Endodermal cell (in vitro differentiated cells): ENCODE data around the gene OR13A1. TPM values are rescaled to one million over a fixed set of nuclear protein-coding genes. Genes with fewer than 3 reads are reported as not detected.
"Not testable (repeated sequence)": the region's sequence is repeated elsewhere in the genome, so short reads cannot be mapped to it uniquely, and the experiment has no call there.

Experiments used
- DNase-seq: peaks from one replicate; pipeline ENCODE4 v3.0.0-alpha.2; 2017
- H3K27ac ChIP-seq: 2 replicates; pipeline ENCODE4 v1.5.1; 2013; ENCODE audit warnings: mild to moderate bottlenecking, low read depth, low read length, moderate library complexity
- H3K27me3 ChIP-seq: 2 replicates; pipeline ENCODE4 v1.6.1; 2013; ENCODE audit warnings: mild to moderate bottlenecking, low read length, moderate library complexity; ENCODE audit not compliant: insufficient read depth, control insufficient read depth, poor library complexity, severe bottlenecking
- H3K36me3 ChIP-seq: 2 replicates; pipeline ENCODE4 v1.7.0; 2013; ENCODE audit warnings: mild to moderate bottlenecking, low read length, moderate library complexity; ENCODE audit not compliant: control insufficient read depth, insufficient read depth
- H3K4me1 ChIP-seq: one replicate; pipeline ENCODE4 v1.7.0; 2013; ENCODE audit warnings: low read length; ENCODE audit not compliant: control insufficient read depth, insufficient read depth
- H3K4me3 ChIP-seq: 2 replicates; pipeline ENCODE4 v1.5.1; 2013; ENCODE audit warnings: mild to moderate bottlenecking, low read length, moderate library complexity
- H3K9ac ChIP-seq: 2 replicates; pipeline ENCODE4 v1.6.1; 2013; ENCODE audit warnings: mild to moderate bottlenecking, low read length, moderate library complexity; ENCODE audit not compliant: poor library complexity, severe bottlenecking; ENCODE audit errors: extremely low read depth
- H3K9me3 ChIP-seq: 2 replicates; pipeline ENCODE4 v1.6.1; 2013; ENCODE audit warnings: mild to moderate bottlenecking, low read length, moderate library complexity; ENCODE audit not compliant: control insufficient read depth
- H3K27ac Mint-ChIP-seq: 2 replicates; pipeline ENCODE4 v1.8.0; 2020; ENCODE audit warnings: mixed read lengths
- H3K27me3 Mint-ChIP-seq: 2 replicates; pipeline ENCODE4 v1.8.0; 2021; ENCODE audit warnings: mild to moderate bottlenecking, mixed read lengths; ENCODE audit not compliant: insufficient read depth
- H3K36me3 Mint-ChIP-seq: 2 replicates; pipeline ENCODE4 v1.8.0; 2020; ENCODE audit warnings: low read depth, mixed read lengths
- H3K4me1 Mint-ChIP-seq: 2 replicates; pipeline ENCODE4 v1.8.0; 2020; ENCODE audit warnings: mixed read lengths
- H3K4me3 Mint-ChIP-seq: 2 replicates; pipeline ENCODE4 v1.8.0; 2020; ENCODE audit warnings: mild to moderate bottlenecking, moderate library complexity, mixed read lengths
- H3K9me3 Mint-ChIP-seq: 2 replicates; pipeline ENCODE4 v1.8.0; 2020; ENCODE audit warnings: mild to moderate bottlenecking, mixed read lengths
- CTCF ChIP-seq: fragments of 200-600 bp; sonication (generic); conservative IDR thresholded peaks from 2 replicates; pipeline ENCODE4 v1.5.0; 2021; ENCODE audit warnings: antibody characterized with exemption, mild to moderate bottlenecking
- WGBS, 2 experiments: methylation state at CpG; one replicate each; pipeline versions ENCODE4 v1.1.5 to v1.1.7; 2013; ENCODE audit warnings: missing lambda C conversion rate in 2 of 2, mixed read lengths in 1 of 2; ENCODE audit not compliant: insufficient coverage in 1 of 2, insufficient read length in 1 of 2; 5-methylcytosine and 5-hydroxymethylcytosine counted together
- long read RNA-seq, 4 experiments: library from polyadenylated mRNA in 2 of 4; library from RNA in 1 of 4; library from capped mRNA in 1 of 4; stranded (forward) in 3 of 4; unstranded in 1 of 4; transcript quantifications; one replicate each; pipeline ENCODE4 v2.0.0, GENCODE V29; 2020 to 2021; ENCODE audit warnings: inconsistent platforms in 1 of 4
- polyA plus RNA-seq, 2 experiments: library from polyadenylated mRNA; stranded (reverse); fragments of 50-300 nt; gene quantifications; one replicate each; pipeline ENCODE4 v1.2.3, GENCODE V29; 2013
- total RNA-seq, 2 donors: library from RNA; stranded (reverse); fragmentation: NEBNext Ultra II Directional in 1 of 2; extraction: Animal tissue kit (Norgen Biotek cat#: 25700) in 1 of 2; gene quantifications; 2 replicates in 1 of 2; 3 replicates in 1 of 2; pipeline ENCODE4 v1.2.1, GENCODE V29; 2021

Gene OR13A1
- under 1 TPM in 1 of 2 donors, not detected in 1; 0.31 TPM for total RNA-seq
- polyA plus RNA-seq (2013, experiment 1 of 2) = 0.18 TPM
- polyA plus RNA-seq (2013, experiment 2 of 2) = 0.17 TPM
- long read RNA-seq, experiment 1 = 0 reads
- long read RNA-seq, experiment 2 = 0 reads
- long read RNA-seq, experiment 3 = 0 reads
- long read RNA-seq, experiment 4 = 0 reads

- no peaks in the 10 kb centered on the region for H3K27me3 Mint-ChIP-seq
- H3K4me3 Mint-ChIP-seq = no peak within 1 kb of the TSS
- Histone ChIP-seq H3K27ac (no peak within 1 kb of the TSS), H3K9me3 (no peaks in the 10 kb centered on the region), H3K9ac (no peak within 1 kb of the TSS), H3K36me3 (no peaks in the 10 kb centered on the region), H3K4me1 (no peaks in the 10 kb centered on the region), H3K27me3 (no peaks in the 10 kb centered on the region), H3K4me3 (no peak within 1 kb of the TSS)
- DNase-seq = no peak
- no peaks in the 10 kb centered on the region for H3K36me3 Mint-ChIP-seq
- H3K4me1 Mint-ChIP-seq = no peaks in the 10 kb centered on the region
- H3K27ac Mint-ChIP-seq = no peak within 1 kb of the TSS
- no peak for TF ChIP-seq CTCF
- peaks cover 36% of the 10 kb centered on the region for H3K9me3 Mint-ChIP-seq
- 79% methylated on average over 2 of the region's 2 CpGs; no CpG with 5 or more reads in 1 of the 2 experiments for WGBS, 2 experiments
Measured at GRCh38 chr10:45315508-45315907, at the start of gene OR13A1. Gene OR13A1 (minus strand): TSS chr10:45315608. CDS start chr10:45304422, 11,186 bp downstream.

- not testable (repeated sequence) for H3K4me1 ChIP-seq, H3K27ac ChIP-seq, H3K9ac ChIP-seq, H3K27me3 ChIP-seq, H3K9me3 ChIP-seq, H3K36me3 Mint-ChIP-seq, H3K36me3 ChIP-seq, H3K27ac Mint-ChIP-seq
- Mint-ChIP-seq H3K9me3 (peaks cover 36% of the 10 kb centered on the region), H3K4me1 (peaks cover 12% of the 10 kb centered on the region), H3K27me3 (peaks cover 19% of the 10 kb centered on the region), H3K4me3 (peak overlapping the region; percentile 57)
- peak; percentile 76 for DNase-seq
- peak overlapping the region; percentile 45 for H3K4me3 ChIP-seq
- 35 to 60% methylated on average over 3 to 18 of the region's 18 CpGs for WGBS, 2 experiments
Measured at GRCh38 chr10:45361983-45362799, 46.8 kb upstream of the OR13A1 start.

GRCh38 chr10:45358961-45359360, 43.6 kb upstream of the OR13A1 start:
- not testable (repeated sequence) for H3K9me3 ChIP-seq, H3K27me3 Mint-ChIP-seq, H3K4me1 ChIP-seq, H3K4me3 Mint-ChIP-seq, H3K36me3 ChIP-seq, H3K36me3 Mint-ChIP-seq, H3K4me3 ChIP-seq, H3K27me3 ChIP-seq, H3K27ac ChIP-seq, H3K27ac Mint-ChIP-seq, H3K9ac ChIP-seq
- peaks cover 25% of the 10 kb centered on the region for H3K9me3 Mint-ChIP-seq
- peak; percentile 75 for DNase-seq
- WGBS, 2 experiments = 40 to 55% methylated on average over 2 to 7 of the region's 7 CpGs
- peaks cover 12% of the 10 kb centered on the region for H3K4me1 Mint-ChIP-seq

- H3K9me3 ChIP-seq = no peaks in the 10 kb centered on the region
- Mint-ChIP-seq H3K9me3 (peaks cover 11% of the 10 kb centered on the region), H3K4me3 (no peak overlapping the region), H3K36me3 (no peaks in the 10 kb centered on the region), H3K27me3 (peaks cover 9% of the 10 kb centered on the region), H3K27ac (no peak overlapping the region), H3K4me1 (peaks cover 12% of the 10 kb centered on the region)
- no peak for DNase-seq
- 90 to 93% methylated on average over 3 to 4 of the region's 4 CpGs for WGBS, 2 experiments
- no peaks in the 10 kb centered on the region for H3K27me3 ChIP-seq
- no peak overlapping the region for H3K4me3 ChIP-seq
- no peaks in the 10 kb centered on the region for H3K36me3 ChIP-seq
- H3K27ac ChIP-seq = no peak overlapping the region
- no peak overlapping the region for H3K9ac ChIP-seq
- TF ChIP-seq CTCF = no peak
- no peaks in the 10 kb centered on the region for H3K4me1 ChIP-seq
Measured at GRCh38 chr10:45355494-45355893, 40.1 kb upstream of the OR13A1 start.
